SH-SY5Y (cell line): ENCODE results near the gene SPTLC2.

Experiments
- GATA2 ChIP-seq: IDR thresholded peaks from 2 replicates; pipeline ENCODE4 v1.6.1; 2011; ENCODE audit warnings: mild to moderate bottlenecking, low read depth, low read length
- GATA3 ChIP-seq: IDR thresholded peaks from 2 replicates; pipeline ENCODE4 v1.6.1; 2011; ENCODE audit warnings: low read depth, mild to moderate bottlenecking, low read length, moderate library complexity

DNA sequence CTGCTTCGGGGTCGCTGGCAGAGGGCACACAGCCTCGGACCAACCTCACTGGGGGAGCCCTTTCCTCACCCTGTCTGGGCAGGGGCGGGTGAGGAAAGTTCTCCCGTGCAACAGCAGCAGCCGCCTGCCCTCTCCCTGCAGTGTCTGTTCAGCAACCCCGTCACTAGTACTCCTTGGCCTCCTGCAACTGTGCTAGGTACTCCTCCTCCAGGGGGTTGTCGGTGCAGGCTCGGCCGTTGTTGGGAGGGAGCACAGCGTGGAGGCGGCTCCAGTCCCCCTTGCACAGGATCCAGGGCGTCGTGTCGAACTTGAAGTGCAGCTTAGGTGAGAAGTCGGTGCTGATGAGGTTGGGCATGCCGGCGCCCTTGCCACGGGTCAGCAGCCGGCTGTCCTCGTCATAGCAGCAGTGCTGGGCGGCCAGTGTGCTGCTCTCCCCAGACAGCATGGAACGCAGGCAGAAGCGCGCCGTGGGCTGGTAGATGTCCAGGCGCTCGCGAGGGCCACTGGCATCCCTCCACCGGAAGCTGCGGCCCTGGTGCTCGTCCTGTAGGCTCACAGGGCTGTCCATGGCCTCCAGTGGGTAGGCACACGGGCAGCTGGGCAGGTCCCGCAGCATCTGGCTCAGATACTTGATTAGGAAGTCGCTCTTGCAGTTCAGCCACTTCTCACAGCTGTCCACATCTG is 140.9 kb downstream of the SPTLC2 start:
- TF ChIP-seq GATA3 (no peak), GATA2 (no peak)
